Prostate gland (tissue), 2 donors: ENCODE results near the gene NODAL. TPM values are rescaled to one million over a fixed set of nuclear protein-coding genes. Genes with fewer than 3 reads are reported as not detected.

ENCODE experiments used
- DNase-seq: peaks from one replicate; pipeline ENCODE4 v3.0.0-alpha.2; 2019; ENCODE audit warnings: low spot score
- H3K27ac ChIP-seq, 2 donors: fragments of 200-600 bp; sonication (generic); 2 replicates each; pipeline ENCODE4 v1.5.1; 2017 to 2019
- H3K27me3 ChIP-seq: fragments of 200-600 bp; sonication (generic); replicated peaks from 2 replicates; pipeline ENCODE4 v1.5.1; 2019; ENCODE audit not compliant: insufficient read depth
- H3K36me3 ChIP-seq, 2 donors: fragments of 200-600 bp; sonication (generic); 1 replicate in 1 of 2; 2 replicates in 1 of 2; pipeline versions ENCODE4 v1.5.1 to v1.8.1; 2017 to 2019
- H3K4me1 ChIP-seq: fragments of 200-600 bp; sonication (generic); replicated peaks from 2 replicates; pipeline ENCODE4 v1.5.1; 2019
- H3K4me3 ChIP-seq, 2 donors: fragments of 200-600 bp; sonication (generic); 2 replicates each; pipeline ENCODE4 v1.5.1; 2017 to 2019
- H3K9me3 ChIP-seq: fragments of 200-600 bp; sonication (generic); 2 replicates; pipeline ENCODE4 v1.5.1; 2017
- POLR2A ChIP-seq: fragments of 450-650 bp; IDR thresholded peaks from one replicate; pipeline ENCODE4 v1.6.1; 2016; ENCODE audit warnings: antibody characterized with exemption, mild to moderate bottlenecking
- POLR2AphosphoS5 ChIP-seq: sonication (generic); formaldehyde crosslinking; IDR thresholded peaks from one replicate; pipeline ENCODE4 v1.6.1; 2017; ENCODE audit warnings: antibody characterized with exemption
- WGBS: methylation state at CpG from one replicate; pipeline ENCODE4 v1.1.5; 2018; 5-methylcytosine and 5-hydroxymethylcytosine counted together
- intact Hi-C: fragments of 100-400 bp; cut with DNase I; formaldehyde crosslinking; loops from one replicate; pipeline ENCODE4 v1.14.2; 2022
- total RNA-seq, 2 donors: library from RNA; depleted of rRNA; stranded (reverse); fragments of >200 nt; gene quantifications; one replicate each; pipeline ENCODE4 v1.1.0, GENCODE V29; 2016
- TF ChIP-seq, protein P1 (sequence below), 4 experiments: fragments of 200-600 bp in 2 of 4; fragments of 450-650 bp in 2 of 4; sonication (generic) in 2 of 4; IDR thresholded peaks; 1 replicate in 3 of 4; 2 replicates in 1 of 4; pipeline ENCODE4 v1.5.1; 2016 to 2019; ENCODE audit warnings: antibody characterized with exemption in 4 of 4, mild to moderate bottlenecking in 2 of 4, moderate library complexity in 2 of 4

Gene NODAL
- total RNA-seq, 2 donors from 2014 or later: not detected

- TF ChIP-seq POLR2AphosphoS5 (no peak), POLR2A (no peak)
- TF ChIP-seq, protein P1, sequence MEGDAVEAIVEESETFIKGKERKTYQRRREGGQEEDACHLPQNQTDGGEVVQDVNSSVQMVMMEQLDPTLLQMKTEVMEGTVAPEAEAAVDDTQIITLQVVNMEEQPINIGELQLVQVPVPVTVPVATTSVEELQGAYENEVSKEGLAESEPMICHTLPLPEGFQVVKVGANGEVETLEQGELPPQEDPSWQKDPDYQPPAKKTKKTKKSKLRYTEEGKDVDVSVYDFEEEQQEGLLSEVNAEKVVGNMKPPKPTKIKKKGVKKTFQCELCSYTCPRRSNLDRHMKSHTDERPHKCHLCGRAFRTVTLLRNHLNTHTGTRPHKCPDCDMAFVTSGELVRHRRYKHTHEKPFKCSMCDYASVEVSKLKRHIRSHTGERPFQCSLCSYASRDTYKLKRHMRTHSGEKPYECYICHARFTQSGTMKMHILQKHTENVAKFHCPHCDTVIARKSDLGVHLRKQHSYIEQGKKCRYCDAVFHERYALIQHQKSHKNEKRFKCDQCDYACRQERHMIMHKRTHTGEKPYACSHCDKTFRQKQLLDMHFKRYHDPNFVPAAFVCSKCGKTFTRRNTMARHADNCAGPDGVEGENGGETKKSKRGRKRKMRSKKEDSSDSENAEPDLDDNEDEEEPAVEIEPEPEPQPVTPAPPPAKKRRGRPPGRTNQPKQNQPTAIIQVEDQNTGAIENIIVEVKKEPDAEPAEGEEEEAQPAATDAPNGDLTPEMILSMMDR (IDR thresholded peaks at IDR 0.05): no peak
- no peaks in the 10 kb centered on the region for H3K9me3 ChIP-seq
- intact Hi-C loops: no loop called here
- peaks cover 0 to 5% of the 10 kb centered on the region in 2 donors for H3K36me3 ChIP-seq
- no peak for DNase-seq
- no peaks in the 10 kb centered on the region for H3K27me3 ChIP-seq
- 98% methylated on average over 3 of the region's 3 CpGs for WGBS
- H3K4me1 ChIP-seq: no peaks in the 10 kb centered on the region
- no peak overlapping the region for H3K4me3 ChIP-seq
- no peak overlapping the region for H3K27ac ChIP-seq
Measured at GRCh38 chr10:70418713-70419112, 22.8 kb downstream of the NODAL start.

DNA sequence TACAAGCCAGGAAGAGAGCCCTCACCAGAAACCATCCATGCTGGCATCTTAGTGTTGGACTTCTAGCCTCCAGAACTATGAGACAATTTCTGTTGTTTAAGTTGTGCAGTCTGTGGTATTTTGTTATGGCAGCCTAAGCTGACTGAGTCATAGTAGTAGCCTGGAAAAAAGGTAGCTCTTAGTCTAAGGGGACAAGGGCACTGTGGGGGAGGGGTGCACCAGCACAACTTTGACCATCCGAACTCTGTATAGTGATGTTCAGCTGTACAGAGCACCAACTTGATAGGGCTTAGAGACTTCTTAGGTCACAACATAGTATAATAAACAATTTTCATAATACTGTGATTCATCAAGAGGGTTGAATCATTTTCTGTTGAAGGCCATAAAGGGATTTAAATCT, 23.3 kb downstream of the NODAL start:
- 84% methylated on average over 1 of the region's 1 CpG for WGBS
- H3K27ac ChIP-seq: no peak overlapping the region
- no peaks in the 10 kb centered on the region for H3K4me1 ChIP-seq
- no peak overlapping the region for H3K4me3 ChIP-seq
- no peaks in the 10 kb centered on the region for H3K9me3 ChIP-seq
- H3K36me3 ChIP-seq: peaks cover 0 to 1% of the 10 kb centered on the region in 2 donors
- TF ChIP-seq POLR2AphosphoS5 (no peak), POLR2A (no peak)
- TF ChIP-seq, protein P1 (IDR thresholded peaks at IDR 0.05): no peak
- intact Hi-C loops: no loop called here
- H3K27me3 ChIP-seq: no peaks in the 10 kb centered on the region
- no peak for DNase-seq

GRCh38 chr10:70417568-70417967, 23.9 kb downstream of the NODAL start:
- no peak overlapping the region for H3K27ac ChIP-seq
- WGBS: 100% methylated on average over 1 of the region's 1 CpG

GRCh38 chr10:70412356-70412755, 29.1 kb downstream of the NODAL start:
- WGBS: 54% methylated on average over 4 of the region's 4 CpGs
- Histone ChIP-seq H3K36me3 (no peaks in the 10 kb centered on the region), H3K4me1 (no peaks in the 10 kb centered on the region), H3K27me3 (no peaks in the 10 kb centered on the region), H3K27ac (no peak overlapping the region), H3K4me3 (no peak overlapping the region), H3K9me3 (no peaks in the 10 kb centered on the region)
- intact Hi-C loops: no loop called here
- no peak for DNase-seq
- TF ChIP-seq POLR2A (no peak), POLR2AphosphoS5 (no peak)
- TF ChIP-seq, protein P1 (IDR thresholded peaks at IDR 0.05): no peak

More at GRCh38 chr10:70417568-70417967, 23.9 kb downstream of the NODAL start:
- no peaks in the 10 kb centered on the region for H3K9me3 ChIP-seq
- H3K4me3 ChIP-seq: no peak overlapping the region
- DNase-seq: no peak
- TF ChIP-seq POLR2A (no peak), POLR2AphosphoS5 (no peak)
- intact Hi-C loops: no loop called here
- H3K36me3 ChIP-seq: no peaks in the 10 kb centered on the region
- H3K27me3 ChIP-seq: no peaks in the 10 kb centered on the region
- no peaks in the 10 kb centered on the region for H3K4me1 ChIP-seq

DNA sequence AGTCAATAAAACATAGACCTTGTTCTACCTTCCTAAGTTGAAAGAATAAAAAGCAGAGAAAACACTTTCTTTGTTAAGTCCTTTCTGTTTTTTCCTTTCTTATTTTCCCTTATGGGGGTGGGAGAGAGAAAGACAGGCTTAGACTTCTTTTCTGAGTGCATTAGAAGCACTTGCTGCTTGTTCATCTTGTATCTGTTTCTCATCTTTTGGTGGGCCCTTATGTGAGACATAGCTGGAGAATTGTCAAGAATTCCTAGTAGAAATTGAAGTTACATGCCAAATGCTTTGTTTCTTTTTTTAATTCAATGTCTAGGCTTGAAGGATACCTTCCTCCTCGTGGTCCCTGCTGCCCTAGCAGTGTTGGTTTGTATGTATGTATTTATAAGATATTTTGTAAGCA, 30.9 kb downstream of the NODAL start:
- no peak for DNase-seq
- Histone ChIP-seq H3K36me3 (no peaks in the 10 kb centered on the region), H3K4me3 (no peak overlapping the region), H3K27me3 (no peaks in the 10 kb centered on the region), H3K9me3 (no peaks in the 10 kb centered on the region), H3K27ac (no peak overlapping the region), H3K4me1 (no peaks in the 10 kb centered on the region)
- WGBS: 22% methylated on average over 1 of the region's 1 CpG
- no peak for TF ChIP-seq POLR2A
- intact Hi-C loops: no loop called here

GRCh38 chr10:70409772-70410171, 31.7 kb downstream of the NODAL start:
- TF ChIP-seq POLR2A: no peak
- TF ChIP-seq, protein P1 (IDR thresholded peaks at IDR 0.05): no peak

More at GRCh38 chr10:70409772-70410171, 31.7 kb downstream of the NODAL start:
- H3K4me3 ChIP-seq: no peak overlapping the region
- 97% methylated on average over 3 of the region's 3 CpGs for WGBS
- H3K27me3 ChIP-seq: no peaks in the 10 kb centered on the region
- H3K27ac ChIP-seq: no peak overlapping the region
- H3K36me3 ChIP-seq: no peaks in the 10 kb centered on the region
- no peaks in the 10 kb centered on the region for H3K9me3 ChIP-seq
- intact Hi-C loops: no loop called here
- DNase-seq: no peak
- no peaks in the 10 kb centered on the region for H3K4me1 ChIP-seq
